CD4-positive, alpha-beta T cell (primary cell): ENCODE measurements around the gene HIVEP3. TPM values are rescaled to one million over a fixed set of nuclear protein-coding genes. Genes with fewer than 3 reads are reported as not detected.

Experiments
- ATAC-seq: fragments of 200-7000 bp; cut with Tn5 transposase; one replicate; pipeline ENCODE4 v1.10.0; 2022; ENCODE audit warnings: mild to moderate bottlenecking; ENCODE audit not compliant: poor library complexity
- CTCF ChIA-PET: fragments of 350-600 bp; sonication (Branson Sonifier 250); formaldehyde crosslinking; loops from one replicate; lab custom pipeline; 2021; ENCODE audit warnings: antibody characterized with exemption, inconsistent platforms; lab: Charles Lee
- POLR2A ChIA-PET: fragments of 350-600 bp; sonication (Branson Sonifier 250); formaldehyde crosslinking; loops from one replicate; lab custom pipeline; 2021; ENCODE audit warnings: antibody characterized with exemption, inconsistent platforms; lab: Charles Lee
- DNase-seq, 14 experiments: peaks; one replicate each; pipeline ENCODE4 v3.0.0-alpha.2; 2013 to 2020; ENCODE audit warnings: mixed read lengths in 2 of 14
- H3K27ac ChIP-seq, 2 donors: one replicate each; pipeline versions ENCODE4 v1.5.1 to v1.7.0; 2013; ENCODE audit warnings: low read length in 2 of 2, low read depth in 1 of 2, mild to moderate bottlenecking in 1 of 2
- H3K27me3 ChIP-seq, 2 experiments: 1 replicate in 1 of 2; 2 replicates in 1 of 2; pipeline versions ENCODE4 v1.6.1 to v1.7.0; 2013; ENCODE audit warnings: low read length in 2 of 2, control low read depth in 1 of 2, mild to moderate bottlenecking in 1 of 2, moderate library complexity in 1 of 2; ENCODE audit not compliant: insufficient read depth in 2 of 2, control insufficient read depth in 1 of 2
- H3K36me3 ChIP-seq: one replicate; pipeline ENCODE4 v1.6.1; 2013; ENCODE audit warnings: low read length, control low read depth; ENCODE audit not compliant: insufficient read depth
- H3K4me1 ChIP-seq: one replicate; pipeline ENCODE4 v1.6.1; 2013; ENCODE audit warnings: low read length, control low read depth; ENCODE audit not compliant: insufficient read depth
- H3K4me3 ChIP-seq: one replicate; pipeline ENCODE4 v1.5.1; 2013; ENCODE audit warnings: mild to moderate bottlenecking, low read length, moderate library complexity
- H3K9me3 ChIP-seq, 2 experiments: 1 replicate in 1 of 2; 2 replicates in 1 of 2; pipeline versions ENCODE4 v1.6.1 to v1.7.0; 2013; ENCODE audit warnings: low read length in 2 of 2, mild to moderate bottlenecking in 2 of 2, control low read depth in 1 of 2, moderate library complexity in 1 of 2; ENCODE audit not compliant: control insufficient read depth in 1 of 2, insufficient read depth in 1 of 2
- H3K27ac Mint-ChIP-seq: one replicate; pipeline ENCODE4 v1.8.0; 2020; ENCODE audit warnings: mixed read lengths
- H3K27me3 Mint-ChIP-seq: one replicate; pipeline ENCODE4 v1.8.0; 2021; ENCODE audit warnings: mixed read lengths
- H3K36me3 Mint-ChIP-seq: one replicate; pipeline ENCODE4 v1.8.0; 2021; ENCODE audit warnings: low read depth, mixed read lengths
- H3K4me1 Mint-ChIP-seq: one replicate; pipeline ENCODE4 v1.8.0; 2021; ENCODE audit warnings: low read depth, mixed read lengths
- H3K4me3 Mint-ChIP-seq: one replicate; pipeline ENCODE4 v1.8.0; 2020; ENCODE audit warnings: mild to moderate bottlenecking, mixed read lengths
- H3K9me3 Mint-ChIP-seq: one replicate; pipeline ENCODE4 v1.8.0; 2020; ENCODE audit warnings: mixed read lengths
- CTCF ChIP-seq: fragments of 200-600 bp; IDR thresholded peaks from one replicate; pipeline ENCODE4 v1.8.0; 2022; ENCODE audit warnings: antibody characterized with exemption, mild to moderate bottlenecking
- intact Hi-C, 2 experiments: fragments of 100-400 bp; cut with DNase I in 1 of 2; cut with micrococcal nuclease in 1 of 2; formaldehyde crosslinking; loops; one replicate each; pipeline versions ENCODE4 v1.15.1 to v1.9.0; 2023 to 2025; cut with DNase I, micrococcal nuclease
- total RNA-seq, 174 experiments: library from RNA in 2 of 174; stranded (reverse) in 2 of 174; gene quantifications; one replicate each; pipeline ENCODE4 v1.2.3 and lab custom pipeline; 2021 to 2026

Gene HIVEP3
- total RNA-seq, 2 experiments from 2014 or later: 5.1 to 5.4 TPM

GRCh38 chr1:41462680-41463004, 456.1 kb downstream of the HIVEP3 start:
- Histone ChIP-seq H3K4me3 (no peak overlapping the region), H3K27ac (no peak overlapping the region), H3K4me1 (no peaks in the 10 kb centered on the region), H3K9me3 (no peaks in the 10 kb centered on the region), H3K36me3 (no peaks in the 10 kb centered on the region), H3K27me3 (no peaks in the 10 kb centered on the region)
- DNase-seq (no peak), ATAC-seq (no peak)
- no peak overlapping the region for H3K4me3 Mint-ChIP-seq
- H3K36me3 Mint-ChIP-seq: no peaks in the 10 kb centered on the region
- no peaks in the 10 kb centered on the region for H3K4me1 Mint-ChIP-seq
- H3K9me3 Mint-ChIP-seq: no peaks in the 10 kb centered on the region
- POLR2A ChIA-PET: no interaction called here
- H3K27ac Mint-ChIP-seq: no peak overlapping the region
- intact Hi-C loops: no loop called here
- TF ChIP-seq CTCF: no peak
- CTCF ChIA-PET: no interaction called here
- H3K27me3 Mint-ChIP-seq: no peaks in the 10 kb centered on the region

- Mint-ChIP-seq H3K27me3 (no peaks in the 10 kb centered on the region), H3K4me1 (no peaks in the 10 kb centered on the region), H3K9me3 (no peaks in the 10 kb centered on the region), H3K36me3 (no peaks in the 10 kb centered on the region), H3K27ac (no peak overlapping the region), H3K4me3 (no peak overlapping the region)
- ATAC-seq (no peak), DNase-seq (no peak)
- no peaks in the 10 kb centered on the region for H3K36me3 ChIP-seq
- CTCF ChIA-PET: no interaction called here
- TF ChIP-seq CTCF: no peak
- H3K4me1 ChIP-seq: no peaks in the 10 kb centered on the region
- no peak overlapping the region for H3K4me3 ChIP-seq
- no peaks in the 10 kb centered on the region for H3K27me3 ChIP-seq
- H3K27ac ChIP-seq: no peak overlapping the region
- POLR2A ChIA-PET: no interaction called here
- intact Hi-C loops: no loop called here
- no peaks in the 10 kb centered on the region for H3K9me3 ChIP-seq
Observed at GRCh38 chr1:41461790-41462679, 456.7 kb downstream of the HIVEP3 start.

GRCh38 chr1:41456847-41457540, 461.7 kb downstream of the HIVEP3 start:
- CTCF ChIA-PET: no interaction called here
- no peak for TF ChIP-seq CTCF
- Histone ChIP-seq H3K9me3 (no peaks in the 10 kb centered on the region), H3K36me3 (no peaks in the 10 kb centered on the region), H3K27ac (no peak overlapping the region), H3K27me3 (no peaks in the 10 kb centered on the region), H3K4me3 (no peak overlapping the region), H3K4me1 (no peaks in the 10 kb centered on the region)
- Mint-ChIP-seq H3K4me1 (no peaks in the 10 kb centered on the region), H3K27ac (no peak overlapping the region), H3K4me3 (no peak overlapping the region), H3K9me3 (no peaks in the 10 kb centered on the region), H3K27me3 (no peaks in the 10 kb centered on the region), H3K36me3 (no peaks in the 10 kb centered on the region)
- POLR2A ChIA-PET: no interaction called here
- intact Hi-C loops: no loop called here
- no peak for ATAC-seq
- no peak for DNase-seq

Other genes with a start within 250 kb of the HIVEP3 start
- gene GUCA2B, start 234.5 kb upstream of the HIVEP3 start, total RNA-seq: not detected
- not detected for gene GUCA2A, start 245.8 kb upstream of the HIVEP3 start, total RNA-seq